ENCODE data around the gene PREP.

Gene PREP

DNA sequence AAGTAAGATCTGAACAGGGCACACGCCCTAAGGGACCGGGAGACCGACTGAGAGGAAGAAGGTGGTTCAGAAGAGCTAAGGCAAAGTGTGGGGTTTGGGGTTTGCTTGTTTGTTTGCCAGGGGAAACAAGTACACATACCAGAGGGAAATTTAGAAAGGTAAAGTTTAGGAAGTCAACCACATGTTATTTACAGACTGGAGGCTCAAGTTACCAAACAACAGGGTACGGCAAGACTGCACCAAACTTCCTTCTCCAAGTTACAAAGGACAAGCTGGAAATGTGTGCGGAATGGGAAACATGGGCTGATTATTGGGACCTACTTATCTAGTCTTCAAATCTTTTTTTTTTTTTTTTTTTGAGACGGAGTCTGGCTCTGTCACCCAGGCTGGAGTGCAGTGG lies 11.2 kb downstream of the PREP start:
- DNase-seq = no peak

DNA sequence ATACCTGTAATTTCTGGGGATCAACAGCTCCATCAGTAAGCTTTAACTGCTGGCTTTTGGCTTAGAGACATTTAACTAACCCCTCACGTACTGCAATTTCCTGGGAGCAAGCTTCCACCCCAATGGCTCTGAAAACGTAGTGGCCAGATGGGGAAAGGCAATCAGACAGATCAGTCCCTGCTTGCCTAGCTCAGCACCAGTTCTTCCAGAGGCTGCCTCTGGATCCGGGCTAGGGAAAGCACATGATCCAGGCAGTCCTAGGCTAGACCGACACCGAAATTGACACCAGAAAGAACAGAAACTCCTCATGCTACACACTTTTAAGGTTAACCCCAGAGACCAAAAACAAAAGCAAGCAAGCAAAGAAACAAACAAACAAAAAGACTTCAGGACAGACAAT lies 13.3 kb downstream of the PREP start:
- no peak for DNase-seq

GRCh38 chr6:105388392-105388791 lies 14.5 kb downstream of the PREP start:
- DNase-seq = no peak

GRCh38 chr6:105384004-105384403 lies 18.9 kb downstream of the PREP start:
- DNase-seq = no peak

- DNase-seq = no peak
Measured at GRCh38 chr6:105382958-105383357, 19.9 kb downstream of the PREP start.

- no peak for DNase-seq
Measured at GRCh38 chr6:105382496-105382895, 20.4 kb downstream of the PREP start.

- DNase-seq = no peak
Measured at GRCh38 chr6:105380634-105381033, 22.2 kb downstream of the PREP start.

DNA sequence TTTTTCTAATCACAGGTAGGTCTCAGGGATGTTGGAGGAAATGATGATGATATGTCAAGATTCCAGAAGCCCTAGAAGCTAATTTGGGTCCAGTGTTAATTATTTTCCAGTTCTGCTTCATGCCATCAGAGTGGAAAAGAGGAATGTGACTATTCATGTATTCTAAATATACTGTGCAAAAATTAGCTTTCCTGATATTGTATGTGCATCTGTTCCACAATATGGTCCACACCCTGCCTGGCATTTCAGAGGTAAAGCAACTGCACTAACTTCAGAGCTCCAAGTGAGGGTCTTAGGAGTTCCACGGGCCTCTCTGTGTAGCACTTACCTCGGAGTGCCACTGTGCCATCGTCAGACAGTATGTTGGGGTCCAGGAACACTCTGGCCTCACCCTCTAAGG lies 27.1 kb downstream of the PREP start:
- DNase-seq = no peak

GRCh38 chr6:105374010-105374420 lies 28.9 kb downstream of the PREP start:
- DNase-seq = no peak

GRCh38 chr6:105373481-105373880 lies 29.4 kb downstream of the PREP start:
- no peak for DNase-seq

DNA sequence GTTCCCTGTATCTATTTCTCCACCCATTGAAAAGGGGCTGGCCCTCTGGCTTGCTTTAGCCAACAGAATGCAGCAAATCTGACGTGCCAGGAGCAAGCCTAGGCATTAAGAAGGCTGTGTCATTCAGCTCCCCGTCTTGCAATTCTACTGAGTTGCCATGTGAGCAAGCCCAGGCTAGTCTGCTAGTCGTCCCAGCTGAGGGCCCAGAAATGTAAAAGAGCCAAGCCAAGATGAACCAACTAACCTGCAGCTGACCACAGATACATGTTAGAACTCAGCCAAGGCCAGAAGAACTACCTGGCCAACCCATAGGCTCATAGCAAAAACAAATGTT lies 30.1 kb downstream of the PREP start:
- no peak for DNase-seq

DNA sequence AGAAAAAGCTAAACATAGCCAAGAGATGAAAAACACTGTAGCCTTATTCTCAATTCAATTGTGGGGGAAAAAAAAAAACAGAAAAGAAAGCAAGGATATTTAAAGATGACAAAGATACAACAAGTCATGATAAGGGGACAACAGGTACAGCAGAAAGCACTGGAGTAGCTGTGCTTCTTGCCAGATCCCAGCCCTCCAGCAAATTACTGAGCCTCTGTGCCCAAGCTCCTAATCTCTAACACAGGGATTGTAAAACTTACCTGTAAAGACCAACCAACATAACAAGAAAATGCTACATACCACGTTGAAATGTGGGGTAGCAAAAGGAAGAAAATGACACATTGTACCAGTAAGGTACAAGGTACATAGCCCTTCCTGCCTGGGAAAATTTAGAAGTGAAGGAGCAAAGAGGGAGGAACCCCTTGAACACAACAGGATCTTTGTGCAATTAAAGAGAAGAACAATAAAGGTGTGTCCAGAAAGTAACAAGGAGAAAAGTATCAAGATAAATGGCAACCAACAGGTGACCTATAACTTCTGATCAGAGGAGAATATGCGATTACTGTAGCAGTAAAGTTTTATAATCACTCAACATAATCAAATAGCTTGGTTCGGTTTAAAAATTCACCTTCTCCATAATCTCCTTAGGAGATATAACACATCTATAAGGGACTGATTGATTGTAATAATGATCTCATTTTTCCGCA lies 30.6 kb downstream of the PREP start:
- no peak for DNase-seq

- no peak for DNase-seq
Measured at GRCh38 chr6:105370351-105370750, 32.5 kb downstream of the PREP start.

DNA sequence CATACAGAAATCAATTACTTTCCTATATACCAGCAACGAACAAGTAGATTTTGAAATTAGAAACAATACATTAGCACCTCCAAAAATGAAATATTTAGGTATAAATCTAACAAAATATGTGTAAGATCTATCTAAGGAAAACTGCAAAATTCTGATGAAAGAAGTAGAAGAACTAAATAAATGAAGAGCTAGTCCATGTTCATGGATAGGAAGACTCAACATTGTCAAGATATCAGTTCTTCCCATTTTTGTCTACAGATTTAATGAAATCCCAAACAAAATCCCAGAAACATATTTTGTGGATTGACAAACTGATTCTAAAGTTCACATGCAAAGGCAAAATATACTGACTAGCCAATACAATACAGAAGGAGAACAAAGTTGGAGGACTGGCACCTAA lies 33.7 kb downstream of the PREP start:
- DNase-seq = no peak

DNA sequence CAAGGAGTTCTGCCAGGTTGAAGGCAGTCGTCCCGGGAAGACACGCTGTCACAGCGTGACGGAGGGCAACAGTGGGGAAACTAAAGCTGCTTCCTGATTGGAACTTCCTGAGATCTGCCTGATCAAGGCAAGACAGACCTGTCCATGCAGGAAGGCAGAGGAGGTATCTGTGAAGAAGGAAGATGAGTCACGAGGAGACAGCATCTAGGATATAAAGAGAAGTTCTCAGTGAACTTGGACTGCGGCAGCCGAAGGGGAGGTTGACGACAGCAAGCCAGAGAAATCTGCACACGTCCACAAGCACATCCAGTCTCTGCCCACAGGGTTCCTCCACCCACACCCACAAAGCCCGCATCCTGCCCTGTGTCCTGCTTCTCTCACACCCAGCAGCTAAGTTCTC lies 38.6 kb downstream of the PREP start:
- no peak for DNase-seq

DNA sequence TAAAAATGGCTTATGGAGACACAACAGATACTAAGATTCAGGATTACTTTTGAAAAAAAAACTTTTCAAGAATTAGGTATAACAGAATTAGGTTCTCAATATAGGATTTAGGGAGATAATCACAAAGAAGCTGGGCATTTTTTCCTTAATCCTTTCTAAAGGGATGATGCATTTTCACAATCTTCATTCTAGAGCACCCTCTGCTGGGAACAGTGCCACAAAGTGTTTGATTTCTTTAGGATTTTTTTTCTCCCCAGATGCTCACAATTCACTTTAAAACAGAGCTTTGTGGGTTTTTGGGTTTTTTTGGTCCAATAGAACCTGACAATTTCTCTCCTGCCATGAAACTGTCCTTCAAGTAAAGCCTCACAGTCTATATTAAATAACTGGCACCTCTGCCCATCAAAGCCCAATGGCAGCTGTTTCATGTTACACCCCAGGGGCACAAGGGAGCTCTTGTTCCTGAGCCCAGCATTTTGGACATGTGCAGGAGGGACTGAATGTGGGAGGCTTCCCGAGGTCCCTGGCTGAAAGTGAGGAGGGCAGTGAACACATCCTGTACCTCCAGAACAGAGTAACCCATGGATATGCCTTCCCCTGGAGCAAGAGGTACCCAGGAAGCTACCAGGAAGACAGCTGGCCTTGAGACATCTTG lies 39.7 kb downstream of the PREP start:
- DNase-seq = no peak

DNA sequence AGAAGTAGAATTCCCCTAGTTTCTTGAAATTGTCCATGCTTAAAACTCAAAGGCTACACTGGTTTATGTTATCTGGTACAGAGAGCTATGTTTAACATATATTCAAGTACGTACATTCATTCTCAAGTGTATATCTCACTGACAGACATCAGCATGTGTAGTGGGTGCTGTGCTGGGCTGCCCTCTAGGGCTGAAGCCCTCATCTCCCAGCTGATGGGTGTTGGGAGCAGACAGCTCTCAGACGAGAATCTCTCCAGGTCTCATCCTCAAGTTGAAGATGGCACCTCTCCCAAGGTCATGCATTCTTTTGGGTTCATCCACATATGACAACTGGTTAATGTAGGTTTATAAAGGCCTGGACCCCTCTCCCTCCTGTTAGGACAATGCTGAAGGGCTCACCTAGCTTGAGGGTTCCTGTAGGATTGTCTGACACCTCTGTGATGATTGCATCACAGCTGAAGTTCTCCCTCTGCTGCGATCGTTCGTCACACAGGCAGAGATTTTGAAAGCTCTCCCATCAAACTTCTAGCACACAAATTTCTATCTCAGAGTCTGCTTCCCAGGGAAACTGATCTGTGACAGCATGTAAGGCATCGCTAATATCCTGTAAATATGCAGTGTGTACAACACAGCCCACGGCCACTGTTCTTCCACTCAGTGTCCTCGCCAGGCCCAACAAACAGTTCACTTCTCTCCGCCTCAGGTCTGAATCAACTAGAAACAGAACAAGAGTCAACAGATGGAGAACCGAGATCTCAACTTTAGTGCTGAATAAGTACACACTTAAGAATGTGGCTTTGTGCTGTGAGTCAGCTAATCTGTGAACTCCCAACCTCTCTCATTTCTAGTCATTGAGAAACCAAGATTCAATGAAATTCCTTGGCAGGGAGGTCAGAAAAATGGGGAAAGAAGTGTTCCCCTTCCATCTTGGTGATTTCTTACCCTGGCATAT lies 43.2 kb downstream of the PREP start:
- no peak for DNase-seq

DNA sequence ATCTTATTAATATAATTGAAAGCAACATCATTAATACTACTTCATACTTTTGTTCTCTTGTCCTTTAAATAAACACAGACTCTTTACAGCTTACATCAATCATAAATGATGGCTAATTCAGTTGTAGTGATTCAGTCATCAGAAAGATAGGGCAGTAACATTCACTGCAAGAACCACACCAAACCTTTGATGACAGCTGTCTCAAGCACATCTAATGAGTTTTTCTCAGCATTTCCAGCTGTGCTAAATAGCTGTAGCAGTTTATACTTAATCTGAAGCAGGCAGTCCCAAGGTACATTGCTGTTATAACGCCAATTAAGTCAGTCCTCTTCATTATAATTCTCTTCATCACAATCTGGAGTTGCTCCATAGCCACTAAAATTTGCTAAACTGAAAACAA lies 45.7 kb downstream of the PREP start:
- DNase-seq = no peak

DNA sequence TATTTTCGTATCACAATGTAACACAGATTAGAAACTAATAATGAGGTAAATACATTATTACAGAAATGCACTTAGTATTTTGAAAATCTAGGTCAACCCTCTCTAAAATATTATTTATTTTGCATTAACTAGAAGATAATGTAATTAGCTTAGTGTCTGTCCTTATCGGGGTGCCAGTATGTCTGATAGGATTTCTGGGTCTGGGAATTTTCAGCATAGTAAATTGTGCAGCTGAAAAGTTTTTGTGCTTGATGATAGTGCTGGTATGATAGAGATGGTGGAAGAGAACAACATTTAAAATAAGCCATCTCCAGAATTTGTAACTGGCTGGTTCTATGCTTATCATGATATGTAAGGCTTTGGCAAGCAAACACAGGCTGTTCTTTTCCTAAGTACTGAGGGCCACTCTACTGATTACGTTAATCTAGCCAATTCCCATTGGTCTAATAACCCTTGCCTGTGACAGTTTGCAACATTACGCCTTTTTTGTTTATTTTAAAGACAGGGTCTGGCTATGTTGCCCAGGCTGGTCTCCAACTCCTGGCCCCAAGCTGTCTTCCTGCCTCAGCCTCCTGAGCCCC lies 50.8 kb downstream of the PREP start:
- DNase-seq = no peak

- no peak for DNase-seq
Measured at GRCh38 chr6:105348897-105349296, 54.0 kb downstream of the PREP start.

DNA sequence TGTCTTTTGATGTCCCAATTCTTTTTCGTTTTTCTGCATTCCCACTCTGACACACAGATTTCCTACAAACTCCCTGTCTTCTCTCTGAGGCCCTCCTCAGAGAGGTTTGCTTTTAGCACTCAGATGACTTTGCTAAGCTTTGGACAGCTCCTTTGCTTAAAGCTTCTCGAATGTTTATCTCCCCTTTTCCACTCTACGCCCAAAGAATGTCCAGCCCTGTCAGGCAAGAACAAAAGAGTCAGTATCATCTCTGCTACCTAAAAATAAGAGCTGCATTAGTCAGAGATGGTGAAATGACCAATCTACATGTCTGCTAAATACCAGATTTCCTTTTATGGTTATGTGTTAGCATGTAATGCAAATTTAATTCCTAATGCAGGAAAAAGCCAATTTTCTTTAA lies 56.8 kb downstream of the PREP start:
- no peak for DNase-seq

GRCh38 chr6:105345506-105345905 lies 57.4 kb downstream of the PREP start:
- DNase-seq = no peak

GRCh38 chr6:105344881-105345370 lies 58.0 kb downstream of the PREP start:
- no peak for DNase-seq

Measured in DMS153 (cell line).